CD4-positive, alpha-beta T cell treated with Interleukin-4 for 4 hours (primary cell): Measurements from ENCODE around the gene HRCT1.
"Not testable (repeated sequence)": the region's sequence is repeated elsewhere in the genome, so short reads cannot be mapped to it uniquely, and the experiment has no call there.

Experiments
- DNase-seq: peaks from one replicate; pipeline ENCODE4 v3.0.0-alpha.2; 2020

Gene HRCT1

DNA sequence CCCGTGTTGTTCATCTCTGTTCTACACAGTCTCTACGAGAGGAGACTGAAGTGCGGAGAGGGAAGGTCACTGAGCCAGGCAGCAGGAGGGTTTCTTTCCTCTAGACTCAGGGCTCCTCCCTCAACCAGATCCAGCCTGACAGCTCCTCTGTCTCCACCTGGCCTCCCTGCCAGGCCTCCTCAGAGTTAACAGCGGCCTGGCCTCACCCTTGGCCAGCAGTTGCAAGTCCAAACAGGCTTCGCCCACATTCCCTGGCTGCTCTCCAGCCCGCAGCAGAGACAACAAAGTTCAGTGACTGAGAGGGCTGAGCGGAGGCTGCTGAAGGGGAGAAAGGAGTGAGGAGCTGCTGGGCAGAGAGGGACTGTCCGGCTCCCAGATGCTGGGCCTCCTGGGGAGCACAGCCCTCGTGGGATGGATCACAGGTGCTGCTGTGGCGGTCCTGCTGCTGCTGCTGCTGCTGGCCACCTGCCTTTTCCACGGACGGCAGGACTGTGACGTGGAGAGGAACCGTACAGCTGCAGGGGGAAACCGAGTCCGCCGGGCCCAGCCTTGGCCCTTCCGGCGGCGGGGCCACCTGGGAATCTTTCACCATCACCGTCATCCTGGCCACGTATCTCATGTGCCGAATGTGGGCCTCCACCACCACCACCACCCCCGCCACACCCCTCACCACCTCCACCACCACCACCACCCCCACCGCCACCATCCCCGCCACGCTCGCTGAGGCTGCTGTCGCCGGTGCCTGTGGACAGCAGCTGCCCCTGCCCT is at the start of gene HRCT1:
HRCT1 (plus strand) TSS at position 291 of the 768 bp plus-strand sequence; CDS start at position 377, 86 bp downstream.
- DNase-seq = no peak

DNA sequence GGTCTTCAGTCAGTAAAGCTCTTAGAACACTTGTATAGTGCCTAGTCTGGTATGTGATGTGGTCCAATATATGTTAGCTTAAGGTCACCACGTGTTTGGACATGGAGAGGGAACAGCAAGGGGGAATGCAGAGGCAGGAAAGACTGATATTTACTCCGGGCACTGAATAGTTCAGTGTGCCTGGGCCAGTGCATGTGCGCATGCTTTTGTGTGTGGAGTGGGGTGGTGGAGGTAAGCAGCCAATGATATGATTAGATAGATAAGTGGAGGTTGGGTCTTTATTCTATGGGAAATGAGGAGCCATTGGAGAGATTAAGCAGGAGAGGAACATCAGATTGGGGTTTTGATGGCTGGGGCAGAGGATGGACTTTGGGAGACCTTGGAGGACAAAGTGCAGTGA is 49.8 kb upstream of the HRCT1 start:
- no peak for DNase-seq

- DNase-seq = no peak
Observed at GRCh38 chr9:35856882-35857281, 49.1 kb upstream of the HRCT1 start.

DNA sequence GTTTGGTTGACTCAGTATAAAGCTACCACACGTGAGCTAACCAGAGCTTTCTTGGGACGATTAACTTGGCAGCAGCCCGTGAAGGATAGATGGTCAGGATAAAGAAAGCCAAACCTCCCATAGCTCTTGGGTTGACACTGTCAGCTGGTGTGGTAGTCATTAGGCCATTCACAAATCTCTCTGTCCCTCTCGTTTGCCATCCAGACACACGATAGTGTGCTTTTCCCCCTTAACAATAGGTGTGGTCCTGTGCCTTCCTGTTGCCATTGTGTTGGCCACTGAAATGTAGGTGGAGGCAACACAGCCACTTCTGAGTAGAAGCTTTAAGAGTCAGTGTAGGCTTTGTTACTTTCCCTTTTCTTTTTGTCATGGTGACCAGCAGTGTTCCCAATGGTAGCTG is 47.5 kb upstream of the HRCT1 start:
- DNase-seq = no peak

DNA sequence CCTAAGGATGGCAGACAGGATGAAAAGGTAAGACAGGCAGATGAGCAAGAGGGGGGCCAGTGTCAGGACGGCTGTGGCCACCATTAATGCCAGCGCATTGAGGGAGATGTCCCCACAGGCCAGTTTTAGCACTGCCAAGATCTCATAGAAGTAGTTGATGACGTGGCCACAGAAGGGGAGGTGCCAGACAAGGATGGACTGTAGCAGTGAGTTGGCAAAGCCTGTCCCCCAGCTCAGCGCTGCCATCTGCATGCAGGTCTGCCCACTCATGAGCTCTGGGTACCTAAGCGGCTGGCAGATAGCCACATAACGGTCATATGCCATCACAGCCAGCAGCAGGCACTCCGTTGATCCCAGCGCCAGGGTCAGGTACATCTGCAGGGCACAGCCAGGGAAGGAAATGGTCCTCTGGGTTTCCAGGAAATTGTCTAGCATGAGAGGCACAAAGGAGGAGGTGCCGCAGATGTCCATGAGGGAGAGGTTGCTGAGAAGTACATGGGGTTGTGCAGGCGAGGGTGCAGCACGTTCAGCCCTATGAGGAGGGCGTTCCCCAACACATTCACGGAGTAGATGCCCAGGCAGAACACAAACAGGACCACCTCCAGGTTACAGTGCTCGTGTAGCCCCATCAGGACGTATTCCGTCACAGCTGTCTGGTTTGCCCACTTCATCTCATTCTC is 46.6 kb upstream of the HRCT1 start:
- no peak for DNase-seq

DNA sequence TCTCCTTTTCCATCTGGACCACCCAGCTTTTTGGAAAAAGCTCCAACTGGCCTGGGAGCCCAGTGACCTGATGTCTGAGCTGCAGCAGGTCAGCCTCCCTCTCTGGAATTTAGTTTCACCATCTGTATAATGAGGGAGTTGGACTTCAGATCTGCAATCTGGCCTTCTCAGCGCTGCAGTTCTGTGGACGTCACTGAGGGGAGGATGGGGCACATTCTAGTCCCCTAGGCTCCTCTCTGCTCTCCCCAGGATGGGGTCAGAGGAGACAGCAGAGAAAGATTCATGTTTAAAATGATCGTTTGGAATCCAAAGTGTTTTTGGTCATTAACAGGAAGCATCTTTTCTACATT is 46.0 kb upstream of the HRCT1 start:
- DNase-seq = no peak

GRCh38 chr9:35861161-35861897 is 44.7 kb upstream of the HRCT1 start:
- no peak for DNase-seq

GRCh38 chr9:35862328-35862727 is 43.7 kb upstream of the HRCT1 start:
- no peak for DNase-seq

DNA sequence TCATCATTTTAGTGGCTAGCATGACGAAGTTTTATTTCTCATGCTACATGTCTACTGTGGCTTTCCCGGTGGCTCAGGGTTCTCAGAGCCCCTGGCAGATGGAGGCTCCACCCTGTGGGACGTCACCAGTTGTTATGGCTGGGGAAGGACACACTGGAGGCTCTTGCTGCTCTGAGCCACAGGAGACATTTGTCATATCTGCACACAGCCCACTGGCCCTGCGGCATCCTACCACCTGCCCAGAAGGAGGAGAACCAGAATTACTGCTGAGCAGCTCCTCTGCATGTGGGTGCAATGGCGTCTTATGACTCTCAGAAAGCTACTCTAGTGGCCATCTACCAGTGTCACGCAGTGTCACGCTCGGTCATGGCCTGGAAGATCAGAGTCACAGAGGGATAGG is 42.4 kb upstream of the HRCT1 start:
- DNase-seq = no peak

DNA sequence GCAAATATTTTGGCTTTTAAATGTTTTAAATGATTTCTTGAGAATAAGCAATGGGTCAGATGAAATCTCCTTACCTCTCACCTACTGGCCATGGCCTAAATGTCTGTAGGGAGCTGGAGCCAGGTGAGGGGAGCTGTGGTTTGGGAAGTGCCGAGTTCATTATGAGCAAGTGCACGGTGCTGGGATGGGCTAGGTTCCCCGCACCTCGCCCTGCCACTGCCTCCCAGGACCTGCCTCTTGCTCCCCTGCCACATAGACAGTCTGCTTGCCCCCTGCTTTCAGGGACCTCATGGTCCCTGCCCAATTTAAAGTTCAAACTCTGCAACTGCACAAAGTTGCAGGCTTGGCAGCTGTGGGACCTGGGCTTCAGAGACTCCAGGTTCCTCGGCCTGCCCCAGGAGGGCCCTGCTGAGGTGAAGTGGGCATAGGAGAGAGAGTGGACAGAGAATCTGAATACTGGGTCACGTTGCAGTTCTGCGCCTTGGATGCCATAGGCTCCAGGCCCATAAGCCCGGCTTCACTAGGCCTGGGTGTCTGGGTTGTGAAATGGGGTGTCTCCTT is 41.2 kb upstream of the HRCT1 start:
- no peak for DNase-seq

GRCh38 chr9:35867538-35867937 is 38.5 kb upstream of the HRCT1 start:
- no peak for DNase-seq

- no peak for DNase-seq
Observed at GRCh38 chr9:35868933-35869332, 37.1 kb upstream of the HRCT1 start.

GRCh38 chr9:35869621-35870216 is 36.3 kb upstream of the HRCT1 start:
- DNase-seq = no peak

GRCh38 chr9:35870351-35870923 is 35.6 kb upstream of the HRCT1 start, which contains the start of gene OR13J1:
Gene OR13J1 (minus strand): TSS chr9:35870401. CDS start chr9:35870401, 0 bp downstream.
- no peak for DNase-seq

GRCh38 chr9:35871545-35871944 is 34.5 kb upstream of the HRCT1 start:
- no peak for DNase-seq

- no peak for DNase-seq
Observed at GRCh38 chr9:35872505-35872904, 33.5 kb upstream of the HRCT1 start.

- DNase-seq = peak; percentile 68
Observed at GRCh38 chr9:35882263-35882848, 23.6 kb upstream of the HRCT1 start.

- no peak for DNase-seq
Observed at GRCh38 chr9:35882996-35883395, 23.0 kb upstream of the HRCT1 start.

GRCh38 chr9:35884908-35885307 is 21.1 kb upstream of the HRCT1 start:
- DNase-seq = not testable (repeated sequence)

GRCh38 chr9:35891646-35892045 is 14.4 kb upstream of the HRCT1 start:
- DNase-seq = no peak

DNA sequence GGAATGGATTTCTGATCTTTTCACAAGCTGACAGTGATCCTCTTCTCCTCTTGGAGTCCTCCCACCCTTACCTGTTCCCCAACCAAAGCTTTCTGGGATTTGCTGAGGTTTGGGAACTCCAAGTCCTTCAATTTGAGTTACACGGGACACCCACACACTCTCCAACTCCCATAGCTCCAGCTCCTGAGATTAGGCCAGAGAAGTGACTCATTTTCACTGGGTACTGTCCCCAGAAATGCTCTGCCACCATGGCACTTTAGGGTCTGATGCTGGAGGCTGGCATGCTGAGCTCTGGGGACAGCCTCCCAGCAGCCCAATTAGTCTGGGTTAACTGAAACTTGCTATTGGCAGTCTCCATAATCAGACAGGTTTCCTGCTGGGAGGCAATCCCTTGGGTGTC is 14.0 kb upstream of the HRCT1 start:
- DNase-seq = no peak

DNA sequence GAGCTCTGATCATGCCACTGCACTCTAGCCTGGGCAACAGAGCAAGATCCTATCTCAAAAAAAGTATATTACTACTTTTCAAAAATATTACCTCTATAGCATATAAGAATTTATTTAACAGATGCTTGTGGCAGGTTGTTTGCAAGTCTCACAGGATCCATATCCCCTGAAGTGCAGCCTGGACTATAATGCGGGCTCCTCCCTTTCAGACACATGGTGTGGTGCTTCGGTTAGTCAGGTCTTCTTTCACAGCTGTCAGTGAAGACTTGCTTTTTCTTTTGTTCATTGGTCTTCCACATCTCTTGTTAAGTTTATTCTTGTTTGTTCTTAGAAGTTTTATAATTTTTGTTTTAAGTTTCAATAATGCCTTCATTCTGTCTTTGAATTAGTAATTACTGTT is 9.4 kb upstream of the HRCT1 start:
- DNase-seq = no peak
